Uterus (tissue), 4 donors: ENCODE data around the gene FUT8. TPM values are rescaled to one million over a fixed set of nuclear protein-coding genes. Genes with fewer than 3 reads are reported as not detected.

ENCODE experiments used
- DNase-seq, 2 donors: peaks; one replicate each; pipeline ENCODE4 v3.0.0-alpha.2; 2019 to 2020
- H3K27ac ChIP-seq, 2 donors: fragments of 200-600 bp; sonication (generic); 1 replicate in 1 of 2; 2 replicates in 1 of 2; pipeline ENCODE4 v1.5.1; 2016 to 2018
- H3K27me3 ChIP-seq, 2 donors: fragments of 200-600 bp; sonication (generic); one replicate each; pipeline ENCODE4 v1.5.1; 2018 to 2019; ENCODE audit warnings: control low read depth in 1 of 2
- H3K36me3 ChIP-seq, 2 donors: fragments of 200-600 bp; sonication (generic); one replicate each; pipeline ENCODE4 v1.5.1; 2019; ENCODE audit warnings: control low read depth in 1 of 2
- H3K4me1 ChIP-seq, 2 donors: fragments of 200-600 bp; sonication (generic); one replicate each; pipeline ENCODE4 v1.5.1; 2018 to 2019; ENCODE audit warnings: control low read depth in 1 of 2
- H3K4me3 ChIP-seq, 2 donors: fragments of 200-600 bp; sonication (generic); 1 replicate in 1 of 2; 2 replicates in 1 of 2; pipeline ENCODE4 v1.5.1; 2018 to 2019; ENCODE audit warnings: mild to moderate bottlenecking in 1 of 2
- H3K9me3 ChIP-seq, 2 donors: fragments of 200-600 bp; sonication (generic); one replicate each; pipeline ENCODE4 v1.5.1; 2019; ENCODE audit warnings: control low read depth in 1 of 2
- POLR2A ChIP-seq, 2 donors: fragments of 450-650 bp; IDR thresholded peaks; one replicate each; pipeline ENCODE4 v1.6.1; 2016; ENCODE audit warnings: antibody characterized with exemption in 2 of 2, mild to moderate bottlenecking in 1 of 2, moderate library complexity in 1 of 2
- intact Hi-C: fragments of 100-400 bp; cut with DNase I; formaldehyde crosslinking; loops from one replicate; pipeline ENCODE4 v1.15.1; 2023; ENCODE audit warnings: low total_unique reads
- total RNA-seq, 4 donors: library from RNA; depleted of rRNA in 3 of 4; stranded (reverse); fragments of >200 nt in 3 of 4; gene quantifications; one replicate each; pipeline versions ENCODE4 v1.1.0 to v1.2.4, GENCODE V29; 2014 to 2023
- TF ChIP-seq, protein P1 (sequence below), 4 experiments: fragments of 200-600 bp in 2 of 4; fragments of 450-650 bp in 2 of 4; sonication (generic) in 2 of 4; IDR thresholded peaks; one replicate each; pipeline ENCODE4 v1.5.1; 2016 to 2019; ENCODE audit warnings: antibody characterized with exemption in 4 of 4, mild to moderate bottlenecking in 2 of 4, moderate library complexity in 1 of 4
- donor health status: DM: yes; HTN: yes; CAD: no.

Gene FUT8
- total RNA-seq, 4 donors from 2014 or later: 39.2 to 57.6 (median 51.8) TPM

DNA sequence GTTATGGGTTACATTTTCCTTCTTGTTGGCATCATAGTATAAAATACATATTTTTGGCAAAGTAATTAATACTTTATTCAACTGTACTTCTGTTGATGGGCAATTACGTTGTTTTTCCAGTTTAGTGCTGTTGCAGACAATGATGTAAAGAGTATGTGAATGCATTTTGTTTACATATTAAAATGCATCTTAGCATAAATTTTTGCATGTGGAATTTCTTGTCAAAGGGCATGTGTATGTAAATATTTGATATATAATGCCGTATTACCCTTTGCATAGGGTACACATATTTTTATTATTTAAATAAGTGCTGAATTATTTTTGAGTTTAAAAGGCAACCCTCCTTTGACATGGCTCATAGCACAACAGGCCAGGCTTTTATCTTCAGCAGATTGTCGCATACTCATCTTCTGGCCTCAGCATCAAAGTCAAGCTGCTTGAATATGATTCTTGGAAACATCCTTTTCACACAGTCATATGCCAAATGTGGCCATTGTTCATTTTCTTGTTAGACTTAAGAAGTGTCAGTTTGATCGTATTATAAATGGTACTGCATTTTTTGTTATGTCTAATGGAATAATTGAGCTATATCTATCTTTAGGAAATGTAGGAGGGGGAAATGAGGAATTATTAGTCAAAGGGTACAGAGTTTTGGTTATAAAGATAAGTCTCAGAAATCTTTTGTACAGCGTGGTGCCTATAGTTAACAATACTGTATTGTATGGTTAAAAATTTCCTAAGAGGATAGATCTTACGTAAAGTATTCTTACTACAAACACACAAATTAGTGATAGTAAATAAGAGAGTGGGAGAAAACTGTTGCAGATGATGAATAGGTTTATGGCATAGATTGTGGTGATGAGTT lies 138.5 kb downstream of the FUT8 start:
- Histone ChIP-seq H3K9me3 (no peaks in the 10 kb centered on the region), H3K27me3 (no peaks in the 10 kb centered on the region), H3K4me3 (no peak overlapping the region), H3K36me3 (no peaks in the 10 kb centered on the region), H3K27ac (no peak overlapping the region), H3K4me1 (no peaks in the 10 kb centered on the region)
- TF ChIP-seq, protein P1, sequence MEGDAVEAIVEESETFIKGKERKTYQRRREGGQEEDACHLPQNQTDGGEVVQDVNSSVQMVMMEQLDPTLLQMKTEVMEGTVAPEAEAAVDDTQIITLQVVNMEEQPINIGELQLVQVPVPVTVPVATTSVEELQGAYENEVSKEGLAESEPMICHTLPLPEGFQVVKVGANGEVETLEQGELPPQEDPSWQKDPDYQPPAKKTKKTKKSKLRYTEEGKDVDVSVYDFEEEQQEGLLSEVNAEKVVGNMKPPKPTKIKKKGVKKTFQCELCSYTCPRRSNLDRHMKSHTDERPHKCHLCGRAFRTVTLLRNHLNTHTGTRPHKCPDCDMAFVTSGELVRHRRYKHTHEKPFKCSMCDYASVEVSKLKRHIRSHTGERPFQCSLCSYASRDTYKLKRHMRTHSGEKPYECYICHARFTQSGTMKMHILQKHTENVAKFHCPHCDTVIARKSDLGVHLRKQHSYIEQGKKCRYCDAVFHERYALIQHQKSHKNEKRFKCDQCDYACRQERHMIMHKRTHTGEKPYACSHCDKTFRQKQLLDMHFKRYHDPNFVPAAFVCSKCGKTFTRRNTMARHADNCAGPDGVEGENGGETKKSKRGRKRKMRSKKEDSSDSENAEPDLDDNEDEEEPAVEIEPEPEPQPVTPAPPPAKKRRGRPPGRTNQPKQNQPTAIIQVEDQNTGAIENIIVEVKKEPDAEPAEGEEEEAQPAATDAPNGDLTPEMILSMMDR (IDR thresholded peaks at IDR 0.05): no peak
- TF ChIP-seq POLR2A (IDR thresholded peaks at IDR 0.05): no peak
- no peak for DNase-seq
- intact Hi-C loops: no loop called here

DNA sequence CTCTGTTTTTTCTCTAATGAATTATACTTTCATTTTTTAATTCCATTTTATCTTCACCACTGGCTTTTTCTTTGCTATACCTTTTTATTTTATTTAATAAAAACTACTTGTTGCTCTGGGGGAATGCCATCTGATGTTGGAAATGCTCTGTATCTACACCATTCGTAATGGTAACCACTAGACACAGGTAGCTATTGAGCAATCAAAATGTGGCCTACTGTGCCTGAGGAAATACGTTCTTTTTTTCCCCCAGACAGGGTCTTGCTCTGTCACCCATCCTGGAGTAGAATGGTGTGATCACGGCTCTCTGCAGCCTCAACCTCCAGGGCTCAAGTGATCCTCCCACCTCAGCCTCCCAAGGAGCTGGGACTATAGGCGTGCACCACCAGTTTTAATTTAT lies 140.2 kb downstream of the FUT8 start:
- Histone ChIP-seq H3K36me3 (no peaks in the 10 kb centered on the region), H3K9me3 (no peaks in the 10 kb centered on the region), H3K27me3 (no peaks in the 10 kb centered on the region), H3K4me1 (no peaks in the 10 kb centered on the region), H3K27ac (no peak overlapping the region), H3K4me3 (no peak overlapping the region)
- TF ChIP-seq, protein P1 (IDR thresholded peaks at IDR 0.05): no peak
- TF ChIP-seq POLR2A (IDR thresholded peaks at IDR 0.05): no peak
- no peak for DNase-seq
- intact Hi-C loops: no loop called here

DNA sequence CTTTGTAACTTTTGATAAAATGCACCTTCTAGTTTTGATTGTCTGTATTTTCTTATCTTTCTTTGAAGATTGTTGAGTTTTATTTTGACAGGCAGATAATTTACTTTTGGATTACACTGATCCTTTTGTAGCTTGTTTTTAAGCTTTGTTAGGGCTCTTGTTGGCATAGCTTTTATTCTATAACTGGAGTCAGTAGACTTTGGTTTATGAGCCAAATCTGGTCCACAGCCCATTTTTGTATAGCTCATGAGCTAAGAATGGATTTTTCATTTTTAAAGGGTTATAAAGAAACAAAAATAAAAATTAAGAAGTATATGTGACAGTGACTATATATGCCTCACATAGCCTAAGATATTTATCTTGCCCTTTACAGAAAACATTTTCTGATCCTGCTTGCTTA lies 142.3 kb downstream of the FUT8 start:
- Histone ChIP-seq H3K27me3 (no peaks in the 10 kb centered on the region), H3K27ac (no peak overlapping the region), H3K4me3 (no peak overlapping the region), H3K9me3 (no peaks in the 10 kb centered on the region), H3K4me1 (no peaks in the 10 kb centered on the region), H3K36me3 (no peaks in the 10 kb centered on the region)
- DNase-seq: no peak
- intact Hi-C loops: no loop called here
- no peak for TF ChIP-seq POLR2A (IDR thresholded peaks at IDR 0.05)
- TF ChIP-seq, protein P1 (IDR thresholded peaks at IDR 0.05): no peak

DNA sequence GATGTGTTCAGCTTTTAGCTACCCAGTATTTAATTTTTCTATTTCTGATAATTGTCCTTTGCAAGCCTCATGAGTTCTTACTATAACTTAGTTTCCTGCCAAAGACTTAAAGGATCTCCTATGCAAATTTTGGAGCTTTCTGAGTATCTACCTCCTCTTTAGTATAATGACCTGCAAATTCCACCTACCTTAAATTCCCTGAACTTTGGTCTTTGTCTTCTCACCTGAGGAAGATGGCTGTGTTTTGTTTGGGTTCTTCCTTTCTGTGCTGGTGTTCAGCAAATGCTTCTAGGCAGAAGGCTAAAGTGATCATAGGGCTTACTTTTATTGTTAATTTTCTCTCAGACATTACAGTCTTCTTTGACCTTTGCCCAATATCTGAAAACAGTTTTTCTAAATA lies 142.8 kb downstream of the FUT8 start:
- Histone ChIP-seq H3K27ac (no peak overlapping the region), H3K9me3 (no peaks in the 10 kb centered on the region), H3K4me1 (no peaks in the 10 kb centered on the region), H3K27me3 (no peaks in the 10 kb centered on the region), H3K4me3 (no peak overlapping the region), H3K36me3 (no peaks in the 10 kb centered on the region)
- DNase-seq: no peak
- TF ChIP-seq POLR2A (IDR thresholded peaks at IDR 0.05): no peak
- TF ChIP-seq, protein P1 (IDR thresholded peaks at IDR 0.05): no peak
- intact Hi-C loops: no loop called here

DNA sequence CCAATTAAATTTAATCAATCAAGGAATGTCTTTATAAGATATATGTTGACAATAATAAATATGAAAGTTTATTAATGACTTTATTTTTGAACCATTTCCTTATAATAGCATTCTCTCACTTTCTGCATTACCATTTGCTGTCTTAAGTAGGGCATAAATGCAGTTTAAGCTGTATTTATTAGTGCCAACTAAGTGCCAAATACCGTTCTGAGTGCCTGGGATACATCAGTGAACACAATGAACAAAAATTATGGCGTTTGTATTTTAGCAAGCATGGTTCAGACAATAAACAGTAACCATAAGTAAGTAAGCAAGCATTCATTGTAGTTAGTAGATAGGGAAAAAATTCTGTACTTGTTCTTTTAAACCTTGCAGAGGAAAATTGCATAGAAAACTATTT lies 145.8 kb downstream of the FUT8 start:
- intact Hi-C loops: no loop called here
- H3K27ac ChIP-seq: no peak overlapping the region
- no peak for TF ChIP-seq POLR2A (IDR thresholded peaks at IDR 0.05)
- TF ChIP-seq, protein P1 (IDR thresholded peaks at IDR 0.05): no peak
- no peaks in the 10 kb centered on the region for H3K36me3 ChIP-seq
- no peak for DNase-seq
- no peaks in the 10 kb centered on the region for H3K9me3 ChIP-seq
- H3K4me3 ChIP-seq: no peak overlapping the region
- H3K4me1 ChIP-seq: no peaks in the 10 kb centered on the region
- H3K27me3 ChIP-seq: no peaks in the 10 kb centered on the region
